HG02840 (cell line): ENCODE measurements around the gene E2F3.
A peak's percentile ranks its signal among the peaks of the same experiment; 100 is the strongest.

Experiments
- ATAC-seq: cut with Tn5 transposase; IDR thresholded peaks from one replicate; pipeline ENCODE4 v1.9.1; 2021; ENCODE audit warnings: mild to moderate bottlenecking, moderate library complexity, moderate number of reproducible peaks; ENCODE audit not compliant: unreplicated experiment, low FRiP score

Gene E2F3

GRCh38 chr6:20426177-20427082 lies 24.8 kb downstream of the E2F3 start:
- no peak for ATAC-seq

GRCh38 chr6:20427856-20428255 lies 26.2 kb downstream of the E2F3 start:
- peak; percentile 73 for ATAC-seq

GRCh38 chr6:20432692-20433091 lies 31.0 kb downstream of the E2F3 start:
- no peak for ATAC-seq

GRCh38 chr6:20433321-20433720 lies 31.6 kb downstream of the E2F3 start:
- ATAC-seq: no peak

- ATAC-seq: no peak
Observed at GRCh38 chr6:20433929-20434328, 32.2 kb downstream of the E2F3 start.

- ATAC-seq: no peak
Observed at GRCh38 chr6:20434766-20435165, 33.1 kb downstream of the E2F3 start.

GRCh38 chr6:20436719-20437118 lies 35.0 kb downstream of the E2F3 start:
- no peak for ATAC-seq

- ATAC-seq: no peak
Observed at GRCh38 chr6:20437639-20438038, 36.0 kb downstream of the E2F3 start.

- no peak for ATAC-seq
Observed at GRCh38 chr6:20438462-20439070, 36.9 kb downstream of the E2F3 start.

GRCh38 chr6:20439558-20439957 lies 37.9 kb downstream of the E2F3 start:
- ATAC-seq: no peak

GRCh38 chr6:20440296-20440695 lies 38.6 kb downstream of the E2F3 start:
- ATAC-seq: no peak

GRCh38 chr6:20441236-20441635 lies 39.6 kb downstream of the E2F3 start:
- ATAC-seq: no peak

GRCh38 chr6:20441921-20442320 lies 40.2 kb downstream of the E2F3 start:
- no peak for ATAC-seq

GRCh38 chr6:20444786-20445271 lies 43.1 kb downstream of the E2F3 start:
- ATAC-seq: no peak

GRCh38 chr6:20447157-20447556 lies 45.5 kb downstream of the E2F3 start:
- ATAC-seq: no peak

GRCh38 chr6:20447581-20448132 lies 46.0 kb downstream of the E2F3 start:
- ATAC-seq: no peak

- ATAC-seq: no peak
Observed at GRCh38 chr6:20448828-20449227, 47.1 kb downstream of the E2F3 start.

GRCh38 chr6:20454204-20454824 lies 52.6 kb downstream of the E2F3 start:
- ATAC-seq: no peak

GRCh38 chr6:20455251-20455940 lies 53.7 kb downstream of the E2F3 start:
- ATAC-seq: no peak
